T-helper 2 cell (primary cell): ENCODE measurements around the gene SLIT3.
"Not testable (repeated sequence)": the region's sequence is repeated elsewhere in the genome, so short reads cannot be mapped to it uniquely, and the experiment has no call there.

ENCODE experiments used
- DNase-seq, 5 experiments: peaks; one replicate each; pipeline versions ENCODE4 v3.0.0 to v3.0.0-alpha.2; 2012 to 2022

Gene SLIT3

DNA sequence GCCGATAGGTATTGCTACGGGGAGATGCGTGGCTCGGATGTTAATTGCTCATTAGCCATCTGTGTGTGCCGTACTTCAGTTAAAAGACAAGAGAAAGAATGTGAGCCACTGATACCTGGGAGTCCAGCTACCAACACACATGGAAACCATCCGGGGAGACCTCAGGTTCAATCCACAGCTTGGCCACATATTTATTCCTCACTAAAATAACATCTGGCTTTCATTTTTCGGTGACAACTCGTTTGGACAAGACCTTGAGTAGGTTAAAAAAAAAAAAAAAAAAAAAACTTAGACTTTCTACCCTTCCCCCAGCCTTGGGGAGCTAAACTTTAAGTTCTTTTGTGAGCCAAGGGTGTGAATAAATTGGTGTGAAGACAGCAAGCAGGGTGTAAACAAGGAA, 84.1 kb downstream of the SLIT3 start:
- DNase-seq: no peak

DNA sequence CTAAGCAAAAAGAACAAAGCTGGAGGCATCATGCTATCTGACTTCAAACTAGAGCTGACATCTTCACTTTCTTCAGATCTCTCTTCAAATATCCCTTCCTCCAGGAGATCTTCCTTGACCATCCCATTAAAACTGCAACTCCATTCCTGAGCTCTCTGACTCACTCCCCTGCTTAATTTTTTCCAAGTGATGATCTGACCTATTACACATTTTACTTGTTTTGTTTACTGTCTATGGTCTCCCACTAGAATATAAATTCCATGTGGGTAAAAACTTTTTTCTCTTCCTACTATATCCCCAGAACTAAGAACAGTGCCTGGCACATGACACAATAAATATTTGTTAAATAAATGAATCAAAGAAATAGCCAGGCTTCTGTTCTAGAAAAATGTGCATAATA, 87.5 kb downstream of the SLIT3 start:
- DNase-seq: no peak

GRCh38 chr5:169211761-169212160, 89.2 kb downstream of the SLIT3 start:
- DNase-seq: not testable (repeated sequence)

DNA sequence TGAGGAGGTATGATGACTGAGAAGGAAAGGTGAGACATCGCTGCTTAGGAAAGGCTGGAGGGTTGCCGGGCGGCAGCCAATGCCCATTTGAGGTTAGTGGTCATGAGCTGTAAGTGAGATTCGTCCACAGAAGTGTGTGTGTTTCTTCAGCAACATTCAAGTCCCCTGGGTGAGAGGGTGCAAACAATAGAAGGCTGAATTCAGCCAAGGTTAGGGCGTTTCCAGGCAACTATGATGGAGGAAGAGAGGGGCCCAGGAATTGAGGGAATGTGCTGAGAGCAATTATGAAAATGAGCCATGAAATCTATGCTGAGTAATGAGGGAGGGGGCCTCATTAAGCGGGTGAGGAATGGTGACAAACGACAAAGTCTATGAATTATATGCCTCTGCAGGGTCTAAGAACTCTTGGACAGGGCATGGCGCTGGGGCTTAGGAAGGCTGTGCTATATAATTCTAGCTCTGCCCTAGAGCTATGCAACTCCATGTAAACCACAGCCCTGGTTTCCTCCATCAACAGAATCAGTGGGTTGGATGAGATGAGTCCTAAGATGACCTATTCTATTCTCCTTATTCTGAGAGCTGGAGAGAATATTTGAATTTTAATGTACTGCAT, 96.0 kb downstream of the SLIT3 start:
- no peak for DNase-seq

DNA sequence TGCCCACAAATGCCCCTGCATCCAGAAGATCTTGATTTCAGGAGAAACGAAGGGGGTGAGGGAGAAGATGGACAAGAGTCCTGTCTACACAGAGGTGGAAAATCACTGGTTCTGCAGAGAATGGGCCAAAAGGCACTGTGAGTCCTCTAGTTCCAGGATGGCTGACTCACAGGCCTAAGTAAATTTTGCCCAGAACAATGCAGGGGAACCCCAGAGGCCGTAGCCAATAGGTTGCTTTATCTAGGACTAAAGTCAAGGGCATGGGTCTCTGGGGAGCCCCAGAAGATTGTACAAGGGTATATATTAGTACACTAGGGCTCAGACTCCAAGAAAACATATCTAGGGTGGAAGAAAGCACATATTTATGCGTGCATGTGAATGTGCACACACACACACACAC, 98.0 kb downstream of the SLIT3 start:
- DNase-seq: no peak

GRCh38 chr5:169201597-169201996, 99.3 kb downstream of the SLIT3 start:
- DNase-seq: no peak

DNA sequence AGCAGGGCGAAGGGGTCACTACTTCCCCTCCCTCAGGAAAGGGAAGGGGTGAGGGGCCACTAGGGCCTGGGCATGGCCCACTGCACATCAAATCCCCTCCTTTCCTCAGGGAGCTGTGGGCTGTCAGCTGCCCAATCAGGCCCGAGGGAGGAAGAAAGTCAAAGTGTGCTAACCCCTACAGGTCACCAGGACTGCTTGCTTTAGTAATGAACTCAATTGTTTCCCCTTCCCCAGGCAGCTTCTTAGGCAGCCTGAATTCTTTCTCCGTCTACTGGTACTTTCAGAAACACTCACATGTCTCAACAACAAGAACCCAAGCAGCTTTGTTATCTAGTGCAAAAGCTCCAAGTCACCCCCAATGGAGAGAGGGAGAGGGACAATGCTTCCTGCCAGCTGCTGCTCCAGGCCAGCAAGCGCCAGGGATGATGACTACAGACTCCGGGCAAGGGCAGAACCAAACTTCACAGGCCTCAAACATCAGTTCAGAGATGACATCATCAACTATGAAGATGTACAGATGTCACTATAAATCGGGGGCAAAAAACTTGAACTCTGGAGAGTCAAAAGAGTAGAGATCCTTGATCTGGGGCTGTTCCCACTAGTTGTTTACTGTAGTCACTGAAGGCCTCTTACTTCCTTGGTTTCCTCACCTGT, 100.7 kb downstream of the SLIT3 start:
- DNase-seq: no peak

DNA sequence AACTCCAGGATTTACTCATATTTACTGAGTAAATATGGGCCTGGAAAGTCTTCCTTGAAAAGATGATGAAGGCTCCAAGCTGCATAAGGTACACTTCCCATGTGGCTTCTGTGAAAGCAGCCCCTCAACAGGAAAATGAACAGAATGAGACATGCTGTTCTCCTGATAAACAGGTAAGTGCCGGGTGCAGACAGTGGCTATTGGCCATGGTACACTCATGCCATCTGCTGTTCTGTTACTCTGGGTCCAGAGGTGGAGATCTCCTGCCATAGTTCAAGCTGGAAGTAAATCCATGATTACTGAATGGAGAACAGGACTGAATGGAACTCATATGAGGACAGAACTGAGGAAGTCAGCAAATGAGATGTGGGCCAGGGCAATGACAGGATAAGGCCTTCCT, 103.6 kb downstream of the SLIT3 start:
- DNase-seq: no peak

- no peak for DNase-seq
Measured at GRCh38 chr5:169196059-169196458, 104.9 kb downstream of the SLIT3 start.

GRCh38 chr5:169195601-169196000, 105.3 kb downstream of the SLIT3 start:
- DNase-seq: no peak

- no peak for DNase-seq
Measured at GRCh38 chr5:169192536-169192935, 108.4 kb downstream of the SLIT3 start.

GRCh38 chr5:169190849-169191248, 110.1 kb downstream of the SLIT3 start:
- DNase-seq: no peak

GRCh38 chr5:169185626-169186025, 115.3 kb downstream of the SLIT3 start:
- DNase-seq: no peak

DNA sequence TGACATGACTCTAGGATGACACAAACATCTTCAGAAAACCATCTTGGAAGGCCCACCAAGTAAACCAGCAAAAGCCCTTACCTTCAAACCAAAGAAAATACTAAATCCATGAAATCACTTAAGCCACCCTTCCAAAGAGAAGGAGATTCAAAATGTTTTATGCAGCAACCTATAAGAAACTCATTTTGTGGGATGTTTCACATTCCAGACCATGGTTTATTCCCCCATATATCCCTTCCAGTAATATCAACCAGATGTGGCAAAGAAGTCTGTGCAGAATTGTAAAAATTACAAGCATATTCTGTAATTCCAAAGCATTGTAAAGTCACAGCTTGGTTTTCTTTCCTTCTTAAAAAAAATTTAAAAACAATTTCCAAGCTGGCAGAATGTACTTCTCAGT, 117.4 kb downstream of the SLIT3 start:
- DNase-seq: no peak

- DNase-seq: no peak
Measured at GRCh38 chr5:169182797-169183196, 118.1 kb downstream of the SLIT3 start.

GRCh38 chr5:169181814-169182213, 119.1 kb downstream of the SLIT3 start:
- DNase-seq: no peak

DNA sequence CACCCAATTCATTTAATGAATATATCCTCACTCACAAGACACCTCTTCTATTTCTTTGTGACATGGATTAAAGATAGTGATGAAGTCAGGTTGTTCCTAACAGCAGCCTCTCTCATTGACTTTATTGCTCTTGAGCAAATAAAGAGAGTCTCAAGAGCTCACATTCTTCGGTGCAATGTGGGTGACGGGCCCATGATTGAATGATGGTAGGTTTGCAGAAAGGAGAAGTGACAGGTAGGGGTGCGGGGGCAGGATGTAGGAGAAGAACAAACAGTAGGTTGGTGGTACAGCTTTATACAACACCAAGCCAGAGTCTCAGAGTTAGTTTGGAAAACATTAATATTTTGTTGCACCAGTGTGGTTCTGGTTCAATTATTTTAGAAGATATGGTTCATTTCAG, 122.2 kb downstream of the SLIT3 start:
- DNase-seq: no peak

- DNase-seq: no peak
Measured at GRCh38 chr5:169178274-169178673, 122.7 kb downstream of the SLIT3 start.

DNA sequence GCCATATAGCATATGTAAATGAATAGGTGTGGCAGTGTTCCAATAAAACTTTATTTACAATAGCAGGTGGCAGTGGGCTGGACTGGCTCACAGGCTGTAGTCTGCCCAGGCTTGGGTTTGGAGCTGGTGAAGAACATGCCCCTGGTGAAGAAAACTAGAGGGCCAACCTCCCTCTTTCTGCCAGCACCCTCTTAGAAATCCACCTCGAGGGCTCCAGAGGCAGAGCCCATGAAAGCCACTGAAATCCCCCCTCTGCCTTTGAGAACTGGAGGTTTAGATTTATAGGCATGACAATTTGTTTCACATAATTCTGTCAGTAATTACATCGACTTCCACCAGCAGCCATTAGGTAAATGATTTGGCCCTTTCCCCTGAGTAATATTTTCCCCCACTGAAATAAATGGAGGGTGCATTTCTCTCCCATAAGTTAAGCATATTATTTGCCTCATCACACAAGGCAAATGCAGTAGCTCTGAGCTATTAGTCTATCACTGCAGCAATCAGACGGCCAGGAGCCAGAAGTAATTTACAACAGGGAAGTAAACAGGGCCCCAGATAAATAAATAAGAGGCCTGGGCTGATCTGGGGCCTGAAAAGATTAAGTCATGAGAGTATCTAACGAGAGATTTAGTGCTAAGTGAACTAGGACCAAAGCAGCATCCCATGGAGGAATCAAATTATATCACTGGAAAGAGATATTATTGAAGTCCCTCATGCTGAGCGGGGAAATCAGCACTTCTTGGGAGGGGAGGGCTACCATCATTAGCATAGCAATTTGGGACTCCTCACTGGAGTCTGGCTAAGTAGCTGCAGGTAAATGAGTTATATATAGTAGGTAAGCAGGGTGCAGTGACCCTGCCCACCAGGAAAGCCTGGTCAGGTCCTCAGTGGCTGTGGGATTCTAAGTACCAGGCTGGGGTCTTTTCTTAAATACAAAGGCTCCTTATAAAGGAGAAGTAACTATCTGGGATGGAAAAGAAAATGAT, 123.9 kb downstream of the SLIT3 start:
- DNase-seq: no peak

DNA sequence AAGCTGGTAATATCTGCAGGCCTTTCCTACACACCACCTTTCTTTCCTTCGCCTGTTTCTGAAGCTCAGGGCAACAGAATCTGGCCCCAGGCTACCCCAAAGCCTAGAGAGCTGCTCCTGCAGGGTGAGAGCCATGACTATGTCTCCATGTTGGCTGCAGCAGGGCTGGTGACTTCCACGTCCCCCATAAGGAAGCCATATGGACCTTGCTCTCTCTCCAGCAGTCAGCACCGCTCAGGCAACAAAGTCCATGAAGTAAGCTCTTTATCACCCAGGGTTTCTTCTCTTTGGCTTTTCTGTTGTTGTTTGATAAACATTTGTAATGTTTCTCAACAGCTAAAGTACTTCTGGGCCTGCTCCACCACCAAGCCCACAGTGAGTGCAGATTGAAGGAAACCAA, 125.2 kb downstream of the SLIT3 start:
- no peak for DNase-seq

- DNase-seq: no peak
Measured at GRCh38 chr5:169174923-169175322, 126.0 kb downstream of the SLIT3 start.

GRCh38 chr5:169173372-169173771, 127.6 kb downstream of the SLIT3 start:
- DNase-seq: no peak

- DNase-seq: no peak
Measured at GRCh38 chr5:169171515-169171914, 129.4 kb downstream of the SLIT3 start.

- DNase-seq: no peak
Measured at GRCh38 chr5:169169783-169170182, 131.2 kb downstream of the SLIT3 start.
